HL-60/S4 treated with phorbol 12-myristate 13-acetate at 8.2 ng/mL for 4 days and 3 days (cell line): ENCODE measurements around the gene SMIM8.
"Not testable (repeated sequence)": the region's sequence is repeated elsewhere in the genome, so short reads cannot be mapped to it uniquely, and the experiment has no call there.

ENCODE experiments used
- in situ Hi-C: fragments of 300-500 bp; cut with MboI; formaldehyde crosslinking; loops from 2 replicates; pipeline ENCODE4 v1.15.0; 2022; ENCODE audit warnings: low sequenced_read_pairs

The SMIM8 gene, protein sequence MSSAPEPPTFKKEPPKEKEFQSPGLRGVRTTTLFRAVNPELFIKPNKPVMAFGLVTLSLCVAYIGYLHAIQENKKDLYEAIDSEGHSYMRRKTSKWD

DNA sequence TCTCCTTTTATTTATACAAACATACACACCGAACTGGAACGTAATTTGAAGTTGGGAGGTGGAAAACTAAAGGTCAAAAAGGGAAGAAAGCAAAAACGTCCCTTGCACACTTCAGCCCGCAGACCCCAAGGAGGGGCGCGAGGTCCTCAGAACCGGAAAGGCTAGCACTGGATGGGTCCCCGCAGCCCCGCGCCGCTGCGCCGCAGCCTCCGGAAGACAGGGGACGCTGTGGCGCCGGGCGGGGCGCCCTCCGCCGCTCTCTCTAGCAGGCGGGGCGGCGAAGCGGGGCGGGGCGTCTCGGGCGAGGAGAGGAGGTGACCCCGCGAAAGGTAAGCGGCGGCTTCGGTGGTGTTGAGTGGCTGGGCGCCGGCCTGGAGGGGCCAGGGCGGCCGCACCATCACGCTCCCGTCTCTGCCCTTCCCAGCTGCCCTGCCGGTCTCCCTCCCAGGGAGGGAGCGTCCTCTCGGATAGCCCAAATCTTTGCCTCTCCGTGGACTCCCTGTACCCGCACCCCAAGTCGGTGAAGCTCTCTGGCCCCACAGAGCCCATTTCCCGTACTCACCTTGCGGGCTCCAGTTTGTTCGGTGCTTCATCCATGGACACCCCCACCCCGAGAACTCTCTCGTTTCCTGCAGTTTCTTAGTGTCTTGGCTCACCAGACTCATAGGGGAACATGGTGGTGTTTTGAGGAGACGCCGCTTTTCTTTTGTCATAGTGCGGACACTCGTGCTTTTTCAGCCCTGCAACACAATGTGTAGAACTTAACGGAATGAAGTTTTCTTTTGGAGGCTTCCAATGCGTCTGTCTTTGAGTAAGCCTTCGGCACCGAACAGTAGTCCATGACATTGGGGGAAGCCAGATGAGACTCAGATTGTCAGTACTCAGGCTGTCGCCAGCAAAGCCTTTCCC, at the start of gene SMIM8:
Gene SMIM8 (plus strand): TSS at position 285 of the 909 bp plus-strand sequence. CDS start 14,444 bp downstream, outside the sequence.
- in situ Hi-C loops = no loop called here

DNA sequence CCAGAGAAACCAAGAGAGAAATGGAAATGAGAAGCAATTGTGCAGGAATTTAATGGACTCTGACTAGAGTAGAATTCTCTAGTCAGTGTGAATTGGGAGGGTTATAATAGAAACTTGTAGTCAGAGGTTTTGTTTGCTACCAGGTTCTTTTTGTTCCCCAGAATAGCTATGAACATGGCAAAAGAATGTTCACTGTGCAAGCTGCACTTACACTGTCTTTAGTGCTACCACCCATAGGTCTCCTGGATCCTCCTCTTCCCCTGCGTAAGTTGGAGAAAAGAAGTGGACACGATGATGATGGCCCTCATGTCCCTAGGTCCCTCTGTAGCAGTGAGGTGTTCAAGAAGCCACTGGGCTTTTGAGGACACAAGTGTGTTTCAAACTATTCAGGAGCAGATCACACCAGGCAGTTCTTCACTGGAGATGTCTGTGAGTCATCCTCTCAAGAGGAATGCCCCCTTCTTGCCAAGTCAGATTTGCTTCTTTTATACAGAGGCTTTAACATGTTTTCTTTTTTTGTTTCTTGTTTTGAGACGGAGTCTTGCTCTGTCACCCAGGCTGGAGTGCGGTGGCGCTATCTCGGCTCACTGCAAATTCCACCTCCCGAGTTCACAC, 47.6 kb upstream of the SMIM8 start:
- in situ Hi-C loops = no loop called here

DNA sequence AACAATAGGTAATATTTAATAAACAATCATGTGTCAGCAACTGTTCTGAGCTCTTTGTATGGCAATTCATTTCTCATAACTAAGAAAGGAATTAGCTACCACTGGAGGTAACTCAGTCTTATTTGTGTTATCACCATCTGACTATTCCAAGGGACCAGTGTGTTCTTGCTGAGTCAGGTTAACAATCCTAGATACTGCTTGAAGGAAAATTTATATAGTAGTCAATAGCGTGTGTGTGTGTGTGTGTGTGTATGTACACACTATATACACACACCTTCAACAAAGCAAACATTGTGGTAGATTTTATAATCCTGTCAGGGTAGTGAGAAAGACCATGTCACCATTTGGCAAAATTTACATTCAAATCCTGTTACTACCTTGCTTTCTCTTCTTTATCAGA, 45.8 kb upstream of the SMIM8 start:
- in situ Hi-C loops = no loop called here

DNA sequence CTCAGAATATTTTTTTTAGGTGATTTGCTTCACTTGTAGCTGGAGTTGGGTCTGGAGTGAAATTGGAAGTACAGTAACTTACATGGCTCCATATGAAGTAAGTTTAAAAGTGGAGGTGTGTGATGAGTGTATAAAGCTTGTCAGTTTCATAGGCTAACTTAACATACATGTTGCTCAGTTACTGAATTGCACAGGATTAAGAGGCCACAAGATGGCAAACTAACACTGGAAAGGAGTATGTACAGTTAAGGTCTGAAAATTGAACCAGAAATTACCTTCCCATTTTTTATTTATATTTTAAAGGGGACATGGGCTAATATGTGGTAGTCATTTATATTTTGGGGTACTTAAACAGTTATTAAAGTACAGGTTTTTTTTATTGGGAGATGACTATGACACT, 45.3 kb upstream of the SMIM8 start:
- in situ Hi-C loops = no loop called here

DNA sequence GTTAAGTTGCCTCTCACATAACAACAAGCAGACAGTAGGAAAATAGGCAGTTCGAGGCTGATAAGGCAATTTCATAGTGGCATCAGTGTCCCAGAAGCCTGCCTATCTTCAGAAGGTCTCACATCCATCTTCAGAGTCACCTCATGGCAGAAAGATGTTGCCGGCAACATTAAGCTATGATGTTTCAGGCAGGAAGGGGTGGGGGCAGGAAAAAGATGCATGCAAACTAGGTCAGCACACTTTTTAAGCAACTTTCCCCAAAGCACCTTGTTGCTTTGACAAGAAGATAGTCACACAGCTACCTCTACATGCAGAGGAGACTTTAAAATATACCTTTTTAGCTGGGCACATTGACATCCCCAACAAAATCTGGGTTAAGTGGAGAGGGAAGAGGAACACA, 43.2 kb upstream of the SMIM8 start:
- in situ Hi-C loops = no loop called here

DNA sequence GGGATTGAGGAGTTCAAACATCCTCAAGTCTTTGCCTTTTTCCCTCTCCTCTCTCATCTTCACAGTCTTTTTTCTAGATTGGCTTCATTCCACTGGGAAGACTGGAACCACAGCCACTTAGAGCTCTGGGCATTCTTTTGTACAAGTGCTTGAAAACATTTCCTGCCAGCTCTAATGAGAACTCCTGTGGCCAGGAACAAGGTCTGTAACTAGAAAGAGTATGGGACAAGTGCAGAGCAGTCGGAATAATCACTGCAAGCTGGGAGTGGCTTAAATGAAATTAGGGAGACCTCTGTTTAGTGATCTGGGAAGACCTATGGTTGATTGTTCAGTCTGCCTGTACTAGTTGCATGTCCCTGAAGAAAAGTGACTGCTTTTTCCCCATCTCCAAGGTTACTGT, 41.0 kb upstream of the SMIM8 start:
- in situ Hi-C loops = no loop called here

DNA sequence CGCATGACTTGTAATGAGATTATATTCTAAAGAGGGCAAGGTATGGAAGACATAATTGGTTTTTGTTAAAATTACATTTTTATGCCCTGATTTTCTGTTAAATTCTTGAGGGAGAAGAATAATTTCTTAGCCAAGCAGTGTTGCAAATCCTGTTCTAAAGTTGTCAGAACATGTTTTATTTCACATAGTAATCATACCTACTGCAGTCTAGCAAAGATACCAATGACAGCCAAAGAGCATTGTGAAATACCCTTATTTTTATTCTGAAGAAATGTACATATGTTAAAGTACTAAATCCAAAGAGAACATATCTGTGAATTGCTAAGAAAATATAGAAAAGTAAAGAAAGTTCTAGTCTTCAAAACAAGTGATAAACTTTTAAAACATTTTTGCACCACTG, 39.6 kb upstream of the SMIM8 start:
- in situ Hi-C loops = no loop called here

DNA sequence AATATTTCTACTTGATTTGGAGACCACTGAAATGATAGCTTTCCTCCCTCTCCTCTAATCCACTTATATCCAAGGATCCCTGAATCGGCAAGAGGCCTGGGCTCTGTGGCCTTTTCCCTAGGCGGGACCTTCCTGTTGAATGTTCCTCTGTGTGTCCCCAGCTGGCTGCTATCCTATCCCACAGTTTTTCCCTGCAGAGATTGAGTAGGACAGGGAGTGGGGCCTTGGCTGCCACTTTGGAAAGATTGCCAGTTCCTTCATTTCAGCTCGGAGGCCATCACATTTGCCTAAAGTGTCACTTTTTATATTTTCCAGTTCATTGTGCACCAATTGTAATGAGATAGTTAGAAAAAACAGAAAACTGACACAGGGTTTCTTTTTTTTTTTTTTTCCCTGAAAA, 38.9 kb upstream of the SMIM8 start:
- in situ Hi-C loops = no loop called here

DNA sequence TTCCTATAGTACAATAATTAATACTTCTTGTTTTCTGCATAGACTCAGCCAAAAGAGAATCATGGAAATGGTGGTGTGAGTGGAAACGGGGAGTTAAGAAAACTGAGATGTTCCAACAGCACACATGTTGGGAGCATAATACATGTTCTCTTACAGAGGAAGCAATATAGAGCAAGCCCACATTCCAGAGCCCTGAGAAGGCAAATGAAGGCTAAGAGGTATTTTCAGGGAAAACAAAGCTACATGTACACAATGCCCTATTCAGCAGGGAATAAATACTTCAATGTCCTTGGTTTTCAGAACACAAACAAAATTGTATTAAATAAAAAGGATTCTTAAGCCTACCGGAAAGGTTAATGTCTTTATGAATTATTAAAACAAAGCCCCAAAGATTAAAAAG, 35.1 kb upstream of the SMIM8 start:
- in situ Hi-C loops = no loop called here

DNA sequence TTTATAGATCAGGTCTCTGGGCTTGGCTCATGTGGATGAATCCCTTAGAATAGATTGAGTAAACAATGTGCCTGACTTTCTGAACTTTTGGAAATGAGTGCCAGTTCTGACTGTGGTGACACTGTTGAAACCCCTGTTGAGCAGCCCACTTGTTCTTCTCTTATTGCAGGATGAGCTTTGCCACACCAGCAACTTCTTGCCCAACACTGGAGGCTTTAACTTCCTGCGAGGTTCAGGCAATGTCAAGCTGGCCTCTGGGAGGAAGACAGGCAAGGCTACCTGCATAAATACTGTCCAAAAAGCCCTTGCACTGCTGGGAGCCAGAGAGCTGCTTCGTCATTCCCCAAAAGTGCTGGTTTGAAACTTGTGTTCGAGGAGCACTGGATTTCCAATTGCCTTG, 32.8 kb upstream of the SMIM8 start:
- in situ Hi-C loops = no loop called here

DNA sequence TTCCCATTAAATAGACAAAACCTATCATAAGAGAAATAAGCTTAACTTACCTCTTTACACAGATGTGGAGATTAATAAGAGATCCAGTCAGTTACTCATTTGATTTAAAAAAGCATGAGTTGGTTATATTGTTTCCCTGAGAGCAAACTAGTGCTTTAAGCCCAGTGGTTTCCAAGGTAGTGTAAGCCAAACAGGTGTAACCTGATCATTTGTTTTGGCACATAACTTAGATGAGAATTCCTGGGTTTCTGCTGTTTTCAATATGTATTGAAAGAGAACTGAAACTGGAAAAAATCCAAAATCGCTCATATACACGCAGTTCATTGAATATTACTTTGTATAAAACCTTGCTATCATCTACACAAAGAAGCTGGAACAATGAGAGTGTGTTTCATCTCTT, 30.5 kb upstream of the SMIM8 start:
- in situ Hi-C loops = no loop called here

DNA sequence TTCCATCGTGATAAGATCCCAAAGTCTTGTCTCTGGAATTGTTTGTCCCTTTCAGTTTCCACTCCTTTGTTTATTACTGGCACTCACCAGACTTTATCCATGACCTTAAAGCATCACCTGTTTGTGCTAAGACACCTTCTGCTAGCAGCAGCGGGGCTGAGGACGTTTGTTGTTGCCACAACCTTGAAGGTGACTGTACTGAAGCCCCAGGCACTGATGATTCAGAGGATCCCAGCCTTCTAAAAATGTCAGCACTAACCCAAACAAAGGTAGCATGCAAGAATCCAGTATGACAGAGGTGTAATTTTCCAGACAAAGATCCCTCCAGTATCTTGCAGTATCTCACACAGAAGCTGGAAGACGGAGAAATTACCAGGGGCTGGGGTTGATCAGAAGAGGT, 28.9 kb upstream of the SMIM8 start:
- in situ Hi-C loops = no loop called here

DNA sequence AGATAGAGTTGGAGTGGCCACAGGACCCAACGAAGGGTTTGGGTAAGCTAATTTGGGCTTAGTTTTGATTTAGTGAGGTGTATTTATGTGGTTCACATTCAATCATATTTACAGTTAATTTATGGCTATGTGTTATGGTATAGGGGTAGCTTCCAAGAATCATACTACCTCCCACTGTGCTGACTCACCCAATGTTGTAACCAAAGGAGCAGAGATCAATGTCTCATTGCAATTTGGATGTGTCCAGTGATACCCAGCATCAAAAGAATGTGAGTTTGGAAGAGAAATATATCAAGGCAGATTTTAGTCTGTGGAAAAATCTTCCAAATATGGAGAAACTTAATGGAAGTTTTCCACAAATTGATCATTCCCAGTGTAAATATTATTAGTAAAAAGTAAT, 25.3 kb upstream of the SMIM8 start:
- in situ Hi-C loops = no loop called here

DNA sequence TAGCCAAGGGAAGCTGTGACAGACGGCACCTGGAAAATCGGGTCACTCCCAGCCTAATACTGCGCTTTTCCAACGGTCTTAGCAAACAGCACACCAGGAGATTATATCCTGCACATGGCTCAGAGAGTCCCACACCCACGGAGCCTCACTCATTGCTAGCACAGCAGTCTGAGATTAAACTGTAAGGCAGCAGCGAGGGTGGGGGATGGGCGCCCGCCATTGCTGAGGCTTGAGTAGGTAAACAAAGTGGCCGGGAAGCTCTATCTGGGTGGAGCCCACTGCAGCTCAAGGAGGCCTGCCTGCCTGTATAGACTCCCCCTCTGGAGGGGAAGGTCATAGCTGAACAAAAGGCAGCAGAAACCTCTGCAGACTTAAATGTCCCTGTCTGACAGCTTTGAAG, 21.1 kb upstream of the SMIM8 start:
- in situ Hi-C loops = not testable (repeated sequence)

DNA sequence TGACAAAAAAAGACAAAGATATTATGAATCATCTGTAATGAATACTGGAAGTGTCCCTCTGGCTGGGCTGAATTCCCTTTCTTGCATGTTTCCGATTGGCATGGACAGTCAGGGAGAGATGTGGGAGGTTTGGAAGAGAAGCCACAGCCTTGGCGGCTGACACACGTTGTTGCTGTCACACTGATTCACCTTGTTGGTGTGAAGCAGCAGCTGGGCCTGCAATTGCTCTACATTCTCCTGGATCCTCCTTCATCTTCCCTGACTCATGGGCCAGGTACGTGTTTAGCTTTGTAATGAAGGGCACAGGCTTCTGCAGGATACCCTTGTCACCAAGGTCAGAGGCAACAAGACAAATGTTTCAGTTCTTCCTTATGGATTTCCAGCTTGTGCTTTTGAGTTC, 13.4 kb upstream of the SMIM8 start:
- in situ Hi-C loops = no loop called here

DNA sequence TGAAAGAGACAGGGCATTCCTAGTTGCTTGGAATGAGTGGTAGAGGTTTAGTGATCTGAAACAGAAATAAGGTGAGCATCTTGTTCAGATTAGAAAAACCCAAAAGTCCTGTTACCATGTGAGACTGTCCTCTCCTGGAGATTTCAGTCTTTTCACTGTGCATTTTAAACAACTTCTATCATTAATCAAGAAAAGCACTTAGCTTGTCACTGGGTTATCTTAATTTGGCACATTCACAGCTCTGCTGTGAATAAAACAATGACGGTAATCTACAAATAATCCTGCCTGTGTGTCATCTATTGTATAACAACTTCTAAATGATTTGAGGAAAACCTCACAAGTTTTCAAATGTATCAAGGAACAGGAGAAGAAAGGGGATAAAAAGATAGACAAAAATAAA, 9.5 kb upstream of the SMIM8 start:
- in situ Hi-C loops = no loop called here

DNA sequence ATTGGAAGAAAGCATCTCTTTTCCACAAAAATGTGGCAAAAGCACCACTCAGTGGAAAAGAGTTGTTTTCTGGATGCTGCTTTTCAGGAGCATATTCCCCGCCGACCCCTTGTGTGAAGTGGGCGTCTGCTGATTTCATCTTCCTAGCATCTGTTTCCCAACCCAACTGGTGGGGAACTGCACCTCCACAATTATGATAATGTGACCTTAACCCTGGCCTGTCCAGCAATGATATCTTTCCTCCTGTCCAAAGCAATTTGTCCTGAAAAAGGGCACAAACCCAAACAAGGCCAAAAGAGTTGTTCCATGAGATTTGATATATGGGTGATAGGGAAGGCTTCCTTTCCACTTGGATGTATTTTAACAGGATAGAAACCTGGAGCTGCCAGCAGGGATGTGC, 7.3 kb upstream of the SMIM8 start:
- in situ Hi-C loops = no loop called here

DNA sequence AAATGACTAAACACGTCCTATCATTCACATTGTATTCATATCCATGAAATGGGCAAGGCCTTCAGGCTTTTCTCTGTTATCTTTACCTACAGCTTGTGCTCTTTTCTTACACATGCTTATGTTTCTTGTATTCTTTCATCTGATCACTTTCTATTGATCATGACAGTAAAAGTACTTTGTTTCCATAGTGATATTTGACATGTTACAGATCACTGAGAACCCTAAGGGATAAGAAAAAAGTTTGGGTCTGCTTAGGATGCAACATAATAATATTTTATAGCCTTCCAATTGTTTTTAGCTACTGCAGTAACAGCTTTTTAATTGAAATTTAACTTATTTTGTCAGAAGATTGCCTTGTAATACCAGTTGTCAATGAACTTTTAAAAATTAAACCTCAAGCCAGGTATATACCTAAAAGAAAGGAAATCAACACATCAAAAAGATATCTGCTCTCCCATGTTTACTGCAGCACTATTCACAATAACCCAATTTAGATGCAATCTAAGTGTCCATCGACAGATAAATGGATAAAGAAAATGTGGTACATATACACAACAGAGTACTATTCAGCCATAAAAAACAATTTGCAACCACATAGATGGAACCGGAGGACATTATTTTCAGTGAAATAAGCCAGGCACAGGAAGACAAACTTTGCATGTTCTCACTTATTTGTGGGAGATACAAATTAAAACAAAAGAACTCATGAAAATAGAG, 3.0 kb upstream of the SMIM8 start:
- in situ Hi-C loops = no loop called here

DNA sequence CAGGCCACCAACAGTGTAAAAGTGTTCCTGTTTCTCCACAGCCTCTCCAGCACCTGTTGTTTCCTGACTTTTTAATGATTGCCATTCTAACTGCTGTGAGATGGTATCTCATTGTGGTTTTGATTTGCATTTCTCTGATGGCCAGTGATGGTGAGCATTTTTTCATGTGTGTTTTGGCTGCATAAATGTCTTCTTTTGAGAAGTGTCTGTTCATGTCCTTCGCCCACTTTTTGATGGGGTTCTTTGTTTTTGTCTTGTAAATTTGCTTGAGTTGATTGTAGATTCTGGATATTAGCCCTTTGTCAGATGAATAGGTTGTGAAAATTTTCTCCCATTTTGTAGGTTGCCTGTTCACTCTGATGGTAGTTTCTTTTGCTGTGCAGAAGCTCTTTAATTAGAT, 1.5 kb downstream of the SMIM8 start:
- in situ Hi-C loops = not testable (repeated sequence)

DNA sequence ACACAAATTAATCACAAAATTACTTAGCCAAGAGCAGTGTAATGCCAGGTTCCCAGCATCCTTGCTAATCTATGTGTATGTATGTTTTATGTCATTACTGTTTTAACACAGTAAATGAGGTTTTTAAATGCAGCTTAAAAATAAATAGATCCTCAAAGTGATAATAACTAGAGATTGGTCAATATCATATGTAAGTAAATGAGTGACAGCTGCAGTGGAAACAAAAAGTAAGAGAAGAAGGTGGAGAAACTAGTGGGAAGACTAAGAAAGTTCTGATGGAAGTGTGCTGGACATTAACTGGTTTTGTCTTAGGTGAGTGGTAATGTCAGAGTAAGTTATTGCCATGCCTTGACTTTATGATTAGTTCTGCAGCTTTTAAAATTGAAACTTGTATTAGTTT, 8.6 kb downstream of the SMIM8 start:
- in situ Hi-C loops = no loop called here

DNA sequence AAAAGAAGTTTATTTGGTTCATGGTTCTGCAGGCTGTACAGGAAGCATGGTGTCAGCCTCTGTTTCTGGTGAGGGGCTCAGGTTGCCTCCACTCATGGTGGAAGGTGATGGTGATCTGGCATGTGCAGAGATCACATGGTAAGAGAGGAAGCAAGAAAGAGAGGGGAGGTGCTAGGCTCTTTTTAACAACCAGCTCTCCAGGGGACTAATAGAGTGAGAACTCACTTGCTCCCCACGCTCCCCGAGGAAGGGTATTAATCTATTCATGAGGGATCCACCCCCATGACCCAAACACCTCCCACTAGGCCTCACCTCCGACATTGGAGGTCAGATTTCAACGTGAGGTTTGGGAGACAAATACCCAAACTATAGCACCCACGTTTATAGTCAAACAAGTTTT, 10.6 kb downstream of the SMIM8 start:
- in situ Hi-C loops = no loop called here
